ENCODE data around the gene ARL3.

- TF ChIP-seq CTCF (IDR thresholded peaks at IDR 0.05): peak; percentile 68 to 92 (median 87)
- TF ChIP-seq POLR2A (IDR thresholded peaks at IDR 0.05): no peak
These were observed 15.1 kb upstream of the ARL3 start for GRCh38 chr10:102729029-102730026.

All from Peyer's patch (tissue), 4 donors.